Tibial nerve (tissue), 4 donors: ENCODE results near the gene ACBD7. TPM values are rescaled to one million over a fixed set of nuclear protein-coding genes. Genes with fewer than 3 reads are reported as not detected.

Experiments used
- DNase-seq, 2 donors: peaks; one replicate each; pipeline ENCODE4 v3.0.0-alpha.2; 2019; ENCODE audit warnings: low spot score in 2 of 2
- H3K27ac ChIP-seq, 4 donors: fragments of 200-600 bp; sonication (generic) in 3 of 4; one replicate each; pipeline ENCODE4 v1.5.1; 2017 to 2019; ENCODE audit warnings: mild to moderate bottlenecking in 1 of 4
- H3K27me3 ChIP-seq, 2 donors: fragments of 200-600 bp; sonication (generic) in 1 of 2; one replicate each; pipeline versions ENCODE4 v1.5.1 to v1.6.0; 2017 to 2019
- H3K36me3 ChIP-seq, 3 donors: fragments of 200-600 bp; sonication (generic); one replicate each; pipeline ENCODE4 v1.5.1; 2018 to 2019
- H3K4me1 ChIP-seq, 4 donors: fragments of 200-600 bp; sonication (generic) in 3 of 4; one replicate each; pipeline ENCODE4 v1.5.1; 2017 to 2019
- H3K4me3 ChIP-seq, 4 donors: fragments of 200-600 bp; sonication (generic) in 3 of 4; one replicate each; pipeline ENCODE4 v1.5.1; 2017 to 2019; ENCODE audit warnings: mild to moderate bottlenecking in 1 of 4, moderate library complexity in 1 of 4
- H3K9me3 ChIP-seq, 4 donors: fragments of 200-600 bp; sonication (generic) in 3 of 4; one replicate each; pipeline ENCODE4 v1.5.1; 2017 to 2019
- EP300 ChIP-seq, 2 donors: sonication (generic); formaldehyde crosslinking; IDR thresholded peaks; one replicate each; pipeline ENCODE4 v1.6.1; 2017; ENCODE audit warnings: antibody characterized with exemption in 2 of 2, mild to moderate bottlenecking in 1 of 2
- POLR2A ChIP-seq, 2 donors: fragments of 450-650 bp; IDR thresholded peaks; one replicate each; pipeline ENCODE4 v1.6.1; 2017; ENCODE audit warnings: antibody characterized with exemption in 2 of 2, mild to moderate bottlenecking in 2 of 2, moderate library complexity in 2 of 2
- WGBS, 2 donors: methylation state at CpG; one replicate each; pipeline ENCODE4 v1.1.5; 2018; 5-methylcytosine and 5-hydroxymethylcytosine counted together
- total RNA-seq, 4 donors: library from RNA; depleted of rRNA; stranded (reverse); fragments of >200 nt; gene quantifications; one replicate each; pipeline ENCODE4 v1.1.0, GENCODE V29; 2016
- TF ChIP-seq, protein P1 (sequence below), 5 experiments: fragments of 200-600 bp in 3 of 5; fragments of 450-650 bp in 2 of 5; sonication (generic) in 3 of 5; IDR thresholded peaks; one replicate each; pipeline ENCODE4 v1.5.1; 2016 to 2019; ENCODE audit warnings: antibody characterized with exemption in 5 of 5, mild to moderate bottlenecking in 3 of 5, moderate library complexity in 2 of 5

ACBD7 gene
- total RNA-seq, 4 donors from 2014 or later = 1.5 to 12.0 (median 7.4) TPM

GRCh38 chr10:15121707-15122106, 33.1 kb upstream of the ACBD7 start:
- Histone ChIP-seq H3K4me1 (no peaks in the 10 kb centered on the region), H3K9me3 (peaks cover 0 to under 1% (median 0%) of the 10 kb centered on the region in 4 donors), H3K4me3 (no peak overlapping the region), H3K36me3 (peaks cover 0 to 73% (median 0%) of the 10 kb centered on the region in 3 donors), H3K27ac (no peak overlapping the region), H3K27me3 (no peaks in the 10 kb centered on the region)
- DNase-seq = no peak
- WGBS, 2 donors = 71 to 93% methylated on average over 1 of the region's 1 CpG
- TF ChIP-seq, protein P1, sequence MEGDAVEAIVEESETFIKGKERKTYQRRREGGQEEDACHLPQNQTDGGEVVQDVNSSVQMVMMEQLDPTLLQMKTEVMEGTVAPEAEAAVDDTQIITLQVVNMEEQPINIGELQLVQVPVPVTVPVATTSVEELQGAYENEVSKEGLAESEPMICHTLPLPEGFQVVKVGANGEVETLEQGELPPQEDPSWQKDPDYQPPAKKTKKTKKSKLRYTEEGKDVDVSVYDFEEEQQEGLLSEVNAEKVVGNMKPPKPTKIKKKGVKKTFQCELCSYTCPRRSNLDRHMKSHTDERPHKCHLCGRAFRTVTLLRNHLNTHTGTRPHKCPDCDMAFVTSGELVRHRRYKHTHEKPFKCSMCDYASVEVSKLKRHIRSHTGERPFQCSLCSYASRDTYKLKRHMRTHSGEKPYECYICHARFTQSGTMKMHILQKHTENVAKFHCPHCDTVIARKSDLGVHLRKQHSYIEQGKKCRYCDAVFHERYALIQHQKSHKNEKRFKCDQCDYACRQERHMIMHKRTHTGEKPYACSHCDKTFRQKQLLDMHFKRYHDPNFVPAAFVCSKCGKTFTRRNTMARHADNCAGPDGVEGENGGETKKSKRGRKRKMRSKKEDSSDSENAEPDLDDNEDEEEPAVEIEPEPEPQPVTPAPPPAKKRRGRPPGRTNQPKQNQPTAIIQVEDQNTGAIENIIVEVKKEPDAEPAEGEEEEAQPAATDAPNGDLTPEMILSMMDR (IDR thresholded peaks at IDR 0.05) = no peak
- TF ChIP-seq EP300 (IDR thresholded peaks at IDR 0.05) (no peak), POLR2A (IDR thresholded peaks at IDR 0.05) (no peak)

- WGBS, 2 donors = 93 to 94% methylated on average over 5 of the region's 5 CpGs
- H3K27ac ChIP-seq = no peak overlapping the region
- H3K4me1 ChIP-seq = no peaks in the 10 kb centered on the region
- H3K4me3 ChIP-seq = no peak overlapping the region
- DNase-seq = no peak
- peaks cover 0 to 8% (median 2%) of the 10 kb centered on the region in 4 donors for H3K9me3 ChIP-seq
- no peak for TF ChIP-seq POLR2A (IDR thresholded peaks at IDR 0.05)
- no peak for TF ChIP-seq EP300 (IDR thresholded peaks at IDR 0.05)
- TF ChIP-seq, protein P1 (IDR thresholded peaks at IDR 0.05) = no peak
- H3K36me3 ChIP-seq = peaks cover 0 to 73% (median 0%) of the 10 kb centered on the region in 3 donors
- H3K27me3 ChIP-seq = no peaks in the 10 kb centered on the region
These were observed 31.9 kb upstream of the ACBD7 start for GRCh38 chr10:15120523-15120922.

DNA sequence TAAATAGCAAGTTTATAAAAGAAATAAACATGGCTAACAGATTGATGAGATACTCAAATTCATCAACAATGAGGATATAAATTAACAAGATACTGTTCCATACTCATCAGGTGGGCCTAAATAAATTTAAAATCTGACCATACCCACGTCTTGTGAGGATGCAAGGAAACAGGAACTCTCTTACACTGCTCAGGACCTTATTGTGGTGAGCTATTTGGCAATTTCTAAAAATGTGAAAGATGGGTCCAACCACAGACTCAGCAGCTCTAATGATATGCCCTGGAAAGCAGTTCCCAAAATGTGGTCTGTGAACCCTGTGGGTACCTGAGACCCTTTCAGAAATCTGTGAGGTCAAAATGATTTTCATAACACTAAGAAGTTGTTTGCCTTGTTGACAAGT, 30.0 kb upstream of the ACBD7 start:
- WGBS, 2 donors = 90 to 92% methylated on average over 1 of the region's 1 CpG
- H3K4me3 ChIP-seq = no peak overlapping the region
- H3K4me1 ChIP-seq = no peaks in the 10 kb centered on the region
- no peaks in the 10 kb centered on the region for H3K27me3 ChIP-seq
- peaks cover 0 to 8% (median 2%) of the 10 kb centered on the region in 4 donors for H3K9me3 ChIP-seq
- no peak for DNase-seq
- TF ChIP-seq, protein P1 (IDR thresholded peaks at IDR 0.05) = no peak
- no peak for TF ChIP-seq EP300 (IDR thresholded peaks at IDR 0.05)
- no peak for TF ChIP-seq POLR2A (IDR thresholded peaks at IDR 0.05)
- peaks cover 0 to 74% (median 0%) of the 10 kb centered on the region in 3 donors for H3K36me3 ChIP-seq
- H3K27ac ChIP-seq = no peak overlapping the region

GRCh38 chr10:15116225-15116624, 27.6 kb upstream of the ACBD7 start:
- TF ChIP-seq EP300 (IDR thresholded peaks at IDR 0.05) = no peak
- TF ChIP-seq POLR2A (IDR thresholded peaks at IDR 0.05) = no peak
- TF ChIP-seq, protein P1 (IDR thresholded peaks at IDR 0.05) = no peak
- H3K9me3 ChIP-seq = peaks cover 0 to 8% (median 2%) of the 10 kb centered on the region in 4 donors
- DNase-seq = no peak
- no peaks in the 10 kb centered on the region for H3K4me1 ChIP-seq
- no peak overlapping the region for H3K27ac ChIP-seq
- H3K27me3 ChIP-seq = no peaks in the 10 kb centered on the region
- H3K36me3 ChIP-seq = peaks cover 0 to 87% (median 0%) of the 10 kb centered on the region in 3 donors
- 97 to 98% methylated on average over 5 of the region's 5 CpGs for WGBS, 2 donors
- H3K4me3 ChIP-seq = no peak overlapping the region

- H3K36me3 ChIP-seq = peaks cover 0 to 89% (median 0%) of the 10 kb centered on the region in 3 donors
- H3K4me3 ChIP-seq = no peak overlapping the region
- H3K27me3 ChIP-seq = no peaks in the 10 kb centered on the region
- WGBS, 2 donors = 41 to 55% methylated on average over 4 of the region's 4 CpGs
- H3K27ac ChIP-seq = no peak overlapping the region
- DNase-seq = no peak
- no peaks in the 10 kb centered on the region for H3K4me1 ChIP-seq
- TF ChIP-seq, protein P1 (IDR thresholded peaks at IDR 0.05) = no peak
- TF ChIP-seq POLR2A (IDR thresholded peaks at IDR 0.05) (no peak), EP300 (IDR thresholded peaks at IDR 0.05) (no peak)
- H3K9me3 ChIP-seq = peaks cover 0 to 8% (median 2%) of the 10 kb centered on the region in 4 donors
These were observed 25.2 kb upstream of the ACBD7 start for GRCh38 chr10:15113766-15114165.
